Measurements from ENCODE around the gene DBP.
A peak's percentile ranks its signal among the peaks of the same experiment; 100 is the strongest.

The DBP gene

GRCh38 chr19:48606463-48607358, 30.5 kb downstream of the DBP start, which contains the start of gene SPACA4:
Gene SPACA4, plus strand, starts transcription at chr19:48606742. Its CDS starts 237 bp downstream, at chr19:48606979.
- no peak for DNase-seq

GRCh38 chr19:48603850-48604249, 33.3 kb downstream of the DBP start:
- no peak for DNase-seq

DNA sequence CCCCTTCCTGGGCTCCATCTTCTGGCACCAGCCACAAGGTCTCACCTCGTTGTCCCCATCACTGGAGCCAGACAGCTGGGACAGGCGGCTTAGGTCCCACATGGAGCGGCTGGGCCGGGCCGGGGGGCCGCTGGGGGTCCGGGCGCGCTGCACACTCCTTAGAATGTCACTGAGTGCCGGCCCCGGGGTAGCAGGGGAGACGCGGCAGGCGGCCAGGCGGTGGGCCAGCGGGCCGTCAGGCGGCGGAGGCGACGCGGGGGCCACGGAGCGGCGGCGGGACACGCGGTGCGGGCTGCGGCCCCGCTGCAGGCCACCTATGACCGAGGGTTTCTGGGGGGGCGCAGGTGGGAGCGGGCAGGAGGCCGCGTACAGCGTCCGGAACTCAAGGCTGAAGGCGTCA, 33.7 kb downstream of the DBP start:
- DNase-seq: no peak

GRCh38 chr19:48603001-48603400, 34.2 kb downstream of the DBP start:
- DNase-seq: no peak

DNA sequence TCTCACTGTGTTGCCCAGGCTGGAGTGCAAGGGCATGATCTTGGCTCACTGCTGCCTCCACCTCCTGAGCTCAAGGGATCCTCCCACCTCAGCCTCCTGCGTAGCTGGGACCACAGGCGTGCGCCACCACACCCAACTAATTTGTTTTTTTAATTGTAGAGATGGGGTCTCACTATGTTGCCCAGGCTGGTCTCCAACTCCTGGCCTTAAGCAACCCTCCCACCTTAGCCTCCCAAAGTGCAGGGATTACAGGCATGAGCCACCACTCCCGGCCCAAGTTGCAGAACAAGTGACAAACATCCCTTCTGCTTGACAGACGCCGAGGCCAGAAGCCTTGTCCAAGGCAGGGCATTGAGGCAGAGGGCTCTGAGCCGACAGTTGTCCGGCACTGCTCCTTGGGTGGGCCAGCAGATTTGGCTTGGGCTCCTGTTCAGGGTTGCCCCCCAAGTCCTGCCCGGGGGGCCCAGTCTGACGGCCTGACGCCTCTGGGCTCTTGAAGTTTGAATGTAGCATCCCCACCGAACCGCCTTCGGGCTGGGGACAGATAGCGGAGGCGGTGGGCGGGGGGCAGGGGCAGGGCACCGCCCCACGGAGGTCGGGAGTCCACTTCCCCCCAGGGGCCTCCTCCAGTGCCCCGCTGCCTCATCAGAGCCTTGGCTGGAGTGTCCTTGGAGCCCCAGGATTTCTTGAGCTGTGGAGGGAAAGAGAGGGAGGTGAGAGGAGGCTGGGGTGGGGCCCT, 36.3 kb downstream of the DBP start:
- DNase-seq: no peak

GRCh38 chr19:48598996-48599700, 38.0 kb downstream of the DBP start:
- no peak for DNase-seq

DNA sequence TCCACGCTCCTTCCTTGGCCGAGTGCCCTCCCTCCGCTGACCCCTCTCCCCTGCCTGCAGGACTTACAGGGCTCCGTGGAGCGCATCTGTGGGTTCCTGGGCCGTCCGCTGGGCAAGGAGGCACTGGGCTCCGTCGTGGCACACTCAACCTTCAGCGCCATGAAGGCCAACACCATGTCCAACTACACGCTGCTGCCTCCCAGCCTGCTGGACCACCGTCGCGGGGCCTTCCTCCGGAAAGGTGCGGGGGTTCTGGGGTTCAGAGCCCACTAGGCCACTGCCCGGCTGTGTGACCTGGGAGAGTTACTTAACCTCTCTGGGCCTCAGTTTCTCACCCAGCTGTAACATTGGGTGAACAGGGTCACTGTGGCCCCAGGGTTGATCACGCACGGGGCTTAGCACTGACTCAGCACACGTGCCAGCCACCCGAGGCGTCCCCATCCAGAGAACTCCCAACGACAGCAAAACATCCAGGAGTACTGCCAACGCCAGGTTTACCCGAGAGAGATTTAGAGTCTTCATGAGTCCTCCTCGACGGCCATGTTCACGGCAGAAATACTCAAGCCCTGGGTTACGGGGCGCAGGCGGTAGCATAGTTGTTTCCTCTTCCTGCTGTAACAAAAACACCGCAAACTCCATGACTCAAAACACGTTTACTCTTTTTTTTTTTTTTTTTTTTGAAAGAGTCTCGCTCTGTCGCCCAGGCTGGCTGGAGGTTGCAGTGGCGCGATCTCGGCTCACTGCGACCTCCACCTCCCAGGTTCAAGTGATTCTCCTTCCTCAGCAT, 40.3 kb downstream of the DBP start:
- no peak for DNase-seq

- DNase-seq: no peak
Observed at GRCh38 chr19:48596237-48596636, 40.9 kb downstream of the DBP start.

DNA sequence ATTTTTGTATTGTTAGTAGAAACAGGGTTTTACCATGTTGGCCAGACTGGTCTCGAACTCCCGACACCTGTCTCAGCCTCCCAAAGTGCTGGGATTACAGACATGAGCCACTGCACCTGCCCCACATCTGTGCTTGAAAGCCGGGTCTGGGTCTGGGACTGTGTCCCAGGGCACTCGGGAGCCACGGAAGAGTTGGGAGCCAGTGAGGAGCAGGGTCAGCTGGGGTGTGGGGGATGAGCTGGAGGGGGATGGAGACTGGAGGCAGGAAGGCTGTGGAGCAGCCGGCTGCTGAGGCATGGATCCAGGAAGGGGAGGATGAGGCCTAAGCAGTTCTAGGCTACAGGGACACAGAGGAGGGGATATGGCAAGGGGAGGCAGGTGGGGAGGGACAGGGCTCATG, 41.3 kb downstream of the DBP start:
- no peak for DNase-seq

DNA sequence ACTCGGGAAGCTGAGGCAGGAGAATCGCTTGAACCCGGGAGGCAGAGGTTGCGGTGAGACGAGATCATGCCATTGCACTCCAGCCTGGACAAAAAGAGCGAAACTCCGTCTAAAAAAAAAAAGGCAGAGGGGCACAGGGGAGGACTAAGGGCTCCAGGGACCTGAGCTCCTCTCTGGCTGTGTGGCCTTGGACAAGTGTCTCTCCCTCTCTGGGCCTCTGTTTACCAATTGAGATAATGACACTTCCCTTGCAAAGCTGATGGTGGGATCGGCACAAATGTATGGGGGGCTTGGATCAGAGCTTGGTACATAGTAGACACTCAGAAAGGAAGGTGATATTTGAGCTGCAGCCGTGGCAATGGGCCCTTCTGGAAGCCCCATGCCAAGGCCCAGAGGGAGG, 42.0 kb downstream of the DBP start:
- DNase-seq: no peak

DNA sequence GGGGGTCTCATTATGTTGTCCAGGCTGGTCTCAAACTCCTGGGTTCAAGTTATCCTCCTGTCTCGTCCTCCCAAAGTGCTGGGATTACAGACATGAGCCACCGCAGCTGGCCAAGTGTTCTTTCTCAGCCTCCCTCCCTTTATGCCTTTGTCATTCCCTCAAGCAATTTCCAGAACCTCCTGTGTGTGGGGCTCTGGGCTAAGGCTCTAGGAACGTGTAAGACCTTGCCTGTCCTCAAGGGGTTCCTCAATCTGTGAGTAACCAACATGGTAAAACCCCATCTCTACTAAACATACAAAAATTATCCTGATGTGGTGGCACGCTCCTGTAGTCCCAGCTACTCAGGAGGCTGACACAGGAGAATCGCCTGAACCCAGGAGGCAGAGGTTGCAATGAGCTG, 46.2 kb downstream of the DBP start:
- no peak for DNase-seq

GRCh38 chr19:48588670-48589401, 48.3 kb downstream of the DBP start:
- peak; percentile 69 for DNase-seq

GRCh38 chr19:48587387-48587786, 49.8 kb downstream of the DBP start:
- no peak for DNase-seq

- no peak for DNase-seq
Observed at GRCh38 chr19:48582168-48582567, 55.0 kb downstream of the DBP start.
